ENCODE results near the gene GRID1.

GRCh38 chr10:85623342-85623741, 743.3 kb downstream of the GRID1 start:
- TF ChIP-seq CTCF (IDR thresholded peaks at IDR 0.05) (no peak), POLR2A (IDR thresholded peaks at IDR 0.05) (no peak), POLR2AphosphoS5 (IDR thresholded peaks at IDR 0.05; ENCODE audit: insufficient read depth in 1 of 2, low read depth in 1 of 2) (no peak)
